ENCODE results near the gene ARHGEF4. TPM values are rescaled to one million over a fixed set of nuclear protein-coding genes. Genes with fewer than 3 reads are reported as not detected.
A peak's percentile ranks its signal among the peaks of the same experiment; 100 is the strongest.

The ARHGEF4 gene
- polyA plus RNA-seq, 3 donors = 0.05 TPM; not detected in 2

GRCh38 chr2:130963849-130964793 is 127.4 kb downstream of the ARHGEF4 start:
- Histone ChIP-seq H2AFZ (ENCODE audit: insufficient read depth, low read depth, low read length, poor library complexity, severe bottlenecking) (peak overlapping the region; percentile 54), H4K20me1 (ENCODE audit: insufficient read depth, low read length) (no peaks in the 10 kb centered on the region), H3K4me3 (replicated peaks in 1 of 3; ENCODE audit: low read depth in 2 of 3, low read length in 3 of 3) (peak overlapping the region in 1 of 3 experiments; percentile 47), H3K9ac (ENCODE audit: insufficient read depth, low read length, poor library complexity, severe bottlenecking) (no peak overlapping the region), H3K4me2 (replicated peaks; ENCODE audit: extremely low read depth, low read length, poor library complexity, severe bottlenecking) (peak overlapping the region; percentile 48), H3K36me3 (replicated peaks in 1 of 2; ENCODE audit: control insufficient read depth in 1 of 2, insufficient read depth in 2 of 2, low read length in 2 of 2) (no peaks in the 10 kb centered on the region), H3K79me2 (ENCODE audit: insufficient read depth, low read length) (no peaks in the 10 kb centered on the region), H3K4me1 (ENCODE audit: control insufficient read depth in 1 of 2, insufficient read depth in 2 of 2, low read length in 2 of 2) (peaks cover 0 to 15% of the 10 kb centered on the region in 2 donors), H3K9me3 (replicated peaks in 1 of 2; ENCODE audit: control insufficient read depth in 1 of 2, insufficient read depth in 1 of 2, low read length in 2 of 2) (peaks cover 0 to 23% of the 10 kb centered on the region in 2 donors), H3K27ac (ENCODE audit: low read depth in 1 of 2, low read length in 2 of 2) (no peak overlapping the region), H3K27me3 (ENCODE audit: control insufficient read depth in 2 of 2, insufficient read depth in 2 of 2, low read length in 2 of 2) (peaks cover 33 to 56% of the 10 kb centered on the region in 2 donors)
- Mint-ChIP-seq H3K9me3 (peaks cover 0 to 13% (median 2%) of the 10 kb centered on the region in 7 donors), H3K36me3 (peaks cover 0 to 2% of the 10 kb centered on the region in 2 donors), H3K27ac (peak overlapping the region in 2 of 7 donors; percentile 1 to 65), H3K4me3 (peak overlapping the region; percentile 25 to 85), H3K4me1 (peaks cover 13% of the 10 kb centered on the region), H3K27me3 (ENCODE audit: low read depth in 3 of 3) (peaks cover 45 to 58% (median 57%) of the 10 kb centered on the region in 3 donors)
- no peak for DNase-seq
- no peak for TF ChIP-seq CTCF (IDR thresholded peaks at IDR 0.05)
- intact Hi-C loops (cut with micrococcal nuclease) = no loop called here
- 3% methylated on average over 80 of the region's 84 CpGs for WGBS (ENCODE audit: insufficient coverage)

DNA sequence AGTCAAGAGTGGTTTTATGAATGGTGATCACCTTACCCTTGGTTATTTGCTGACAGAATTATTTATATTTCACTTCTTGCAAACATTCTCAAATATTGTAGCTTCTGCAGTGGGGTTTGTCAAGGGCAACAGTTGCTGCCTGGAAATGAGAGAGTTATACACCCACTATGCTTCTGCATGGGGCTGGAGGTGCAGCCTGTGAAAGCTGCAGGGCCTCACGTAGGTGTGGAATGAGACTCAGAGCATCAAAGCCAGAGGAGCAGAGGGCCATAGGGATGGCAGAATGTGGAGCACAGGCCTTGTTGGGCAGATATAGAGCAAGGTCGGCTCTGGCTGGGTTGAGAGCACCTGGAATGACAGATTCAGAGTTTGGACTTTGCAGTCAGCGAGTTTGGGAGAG is 128.2 kb downstream of the ARHGEF4 start:
- intact Hi-C loops (cut with micrococcal nuclease) = no loop called here

More for the DNA sequence above, 128.2 kb downstream of the ARHGEF4 start:
- no peak for DNase-seq
- H3K4me3 Mint-ChIP-seq = peak overlapping the region in 1 of 2 donors; percentile 85
- H4K20me1 ChIP-seq (ENCODE audit: insufficient read depth, low read length) = no peaks in the 10 kb centered on the region
- WGBS (ENCODE audit: insufficient coverage) = 63% methylated on average over 3 of the region's 3 CpGs
- H3K9ac ChIP-seq (ENCODE audit: insufficient read depth, low read length, poor library complexity, severe bottlenecking) = no peak overlapping the region
- peaks cover 33 to 56% of the 10 kb centered on the region in 2 donors for H3K27me3 ChIP-seq (ENCODE audit: control insufficient read depth in 2 of 2, insufficient read depth in 2 of 2, low read length in 2 of 2)
- no peaks in the 10 kb centered on the region for H3K36me3 ChIP-seq (replicated peaks in 1 of 2; ENCODE audit: control insufficient read depth in 1 of 2, insufficient read depth in 2 of 2, low read length in 2 of 2)
- no peak overlapping the region for H3K4me2 ChIP-seq (replicated peaks; ENCODE audit: extremely low read depth, low read length, poor library complexity, severe bottlenecking)
- H3K27ac Mint-ChIP-seq = no peak overlapping the region
- H2AFZ ChIP-seq (ENCODE audit: insufficient read depth, low read depth, low read length, poor library complexity, severe bottlenecking) = no peak overlapping the region
- H3K36me3 Mint-ChIP-seq = peaks cover 0 to 2% of the 10 kb centered on the region in 2 donors
- H3K4me1 ChIP-seq (ENCODE audit: control insufficient read depth in 1 of 2, insufficient read depth in 2 of 2, low read length in 2 of 2) = peaks cover 0 to 15% of the 10 kb centered on the region in 2 donors
- peaks cover 45 to 57% (median 57%) of the 10 kb centered on the region in 3 donors for H3K27me3 Mint-ChIP-seq (ENCODE audit: low read depth in 3 of 3)
- H3K79me2 ChIP-seq (ENCODE audit: insufficient read depth, low read length) = no peaks in the 10 kb centered on the region
- H3K4me3 ChIP-seq (replicated peaks in 1 of 3; ENCODE audit: low read depth in 2 of 3, low read length in 3 of 3) = no peak overlapping the region
- H3K9me3 Mint-ChIP-seq = peaks cover 0 to 13% (median 2%) of the 10 kb centered on the region in 7 donors
- no peak overlapping the region for H3K27ac ChIP-seq (ENCODE audit: low read depth in 1 of 2, low read length in 2 of 2)
- peaks cover 13% of the 10 kb centered on the region for H3K4me1 Mint-ChIP-seq
- peaks cover 0 to 23% of the 10 kb centered on the region in 2 donors for H3K9me3 ChIP-seq (replicated peaks in 1 of 2; ENCODE audit: control insufficient read depth in 1 of 2, insufficient read depth in 1 of 2, low read length in 2 of 2)
- TF ChIP-seq CTCF (IDR thresholded peaks at IDR 0.05) = no peak

Measured in CD14-positive monocyte (primary cell).